IMR-90 (cell line): ENCODE results near the gene NCCRP1. TPM values are rescaled to one million over a fixed set of nuclear protein-coding genes. Genes with fewer than 3 reads are reported as not detected.

Experiments
- ATAC-seq: fragments of 200-7000 bp; cut with Tn5 transposase; 2 replicates; pipeline ENCODE4 v1.9.1; 2020; ENCODE audit warnings: low read depth, mild to moderate bottlenecking, moderate library complexity
- BruUV-seq: library from RNA; stranded (reverse); fragments of 400-500 nt; replicated peaks from 2 replicates; lab custom pipeline; 2021; lab: Mats Ljungman, UMichigan
- CTCF ChIA-PET: fragments of 300-600 bp; formaldehyde crosslinking; extraction: SDS; loops from one replicate; lab custom pipeline; 2021; ENCODE audit warnings: antibody characterized with exemption; lab: Yijun Ruan, JAX
- POLR2A ChIA-PET: fragments of 300-600 bp; sonication (Branson Sonifier 250); formaldehyde crosslinking; loops from one replicate; lab custom pipeline; 2022; ENCODE audit warnings: antibody characterized with exemption; ENCODE audit not compliant: unreplicated experiment; lab: Charles Lee
- DNase-seq: peaks from one replicate; pipeline ENCODE4 v3.0.0; 2013
- H2AFZ ChIP-seq: replicated peaks from 2 replicates; pipeline ENCODE3; 2013; ENCODE audit warnings: low read length, mild to moderate bottlenecking; ENCODE audit not compliant: poor library complexity
- H2AK5ac ChIP-seq: 2 replicates; pipeline ENCODE4 v1.6.1; 2013; ENCODE audit warnings: low read depth, low read length, inconsistent platforms
- H2AK9ac ChIP-seq: replicated peaks from 2 replicates; pipeline ENCODE3; 2013; ENCODE audit warnings: mild to moderate bottlenecking, low read depth, low read length, moderate library complexity; ENCODE audit not compliant: poor library complexity
- H2BK120ac ChIP-seq: 2 replicates; pipeline ENCODE4 v1.6.1; 2013; ENCODE audit warnings: low read depth, low read length, inconsistent platforms
- H2BK15ac ChIP-seq: 3 replicates; pipeline ENCODE4 v1.6.1; 2013; ENCODE audit warnings: low read depth, low read length, inconsistent platforms
- H2BK20ac ChIP-seq: 2 replicates; pipeline ENCODE4 v1.6.1; 2013; ENCODE audit warnings: low read depth, mild to moderate bottlenecking, inconsistent platforms, low read length, moderate library complexity
- H2BK5ac ChIP-seq: 2 replicates; pipeline ENCODE4 v1.6.1; 2013; ENCODE audit warnings: mild to moderate bottlenecking, low read depth, low read length, inconsistent platforms; ENCODE audit not compliant: poor library complexity, severe bottlenecking
- H3K14ac ChIP-seq: replicated peaks from 2 replicates; pipeline ENCODE4 v1.6.1; 2013; ENCODE audit warnings: low read depth, low read length, inconsistent platforms
- H3K18ac ChIP-seq: 2 replicates; pipeline ENCODE4 v1.6.1; 2013; ENCODE audit warnings: low read depth, low read length, control low read depth
- H3K23ac ChIP-seq: 2 replicates; pipeline ENCODE4 v1.6.1; 2013; ENCODE audit warnings: low read depth, low read length, inconsistent platforms
- H3K27ac ChIP-seq: 2 replicates; pipeline ENCODE4 v1.5.1; 2013; ENCODE audit warnings: mild to moderate bottlenecking, control low read depth, low read length; ENCODE audit not compliant: insufficient read depth
- H3K27me3 ChIP-seq: 2 replicates; pipeline ENCODE4 v1.6.1; 2013; ENCODE audit warnings: low read length; ENCODE audit not compliant: control insufficient read depth, insufficient read depth
- H3K36me3 ChIP-seq: 2 replicates; pipeline ENCODE4 v1.6.1; 2013; ENCODE audit warnings: low read length, mixed read lengths; ENCODE audit not compliant: control insufficient read depth, insufficient read depth
- H3K4ac ChIP-seq: 2 replicates; pipeline ENCODE4 v1.6.1; 2013; ENCODE audit warnings: low read depth, low read length, inconsistent platforms
- H3K4me1 ChIP-seq: 2 replicates; pipeline ENCODE4 v1.6.1; 2013; ENCODE audit warnings: low read length, mixed read lengths; ENCODE audit not compliant: control insufficient read depth, insufficient read depth
- H3K4me2 ChIP-seq: 2 replicates; pipeline ENCODE4 v1.6.1; 2013; ENCODE audit warnings: low read depth, mild to moderate bottlenecking, control low read depth, low read length, moderate library complexity
- H3K4me3 ChIP-seq: 2 replicates; pipeline ENCODE4 v1.5.1; 2013; ENCODE audit warnings: low read depth, mild to moderate bottlenecking, control low read depth, low read length, moderate library complexity; ENCODE audit not compliant: insufficient read depth
- H3K56ac ChIP-seq: 2 replicates; pipeline ENCODE4 v1.6.1; 2013; ENCODE audit warnings: low read length, inconsistent platforms; ENCODE audit not compliant: insufficient read depth; ENCODE audit errors: extremely low read depth
- H3K79me1 ChIP-seq, 2 experiments: 2 replicates each; pipeline ENCODE4 v1.6.1; 2013; ENCODE audit warnings: low read length in 2 of 2, inconsistent platforms in 1 of 2, low read depth in 1 of 2
- H3K9ac ChIP-seq: 2 replicates; pipeline ENCODE4 v1.6.1; 2013; ENCODE audit warnings: low read depth, low read length, control low read depth
- H3K9me1 ChIP-seq: 2 replicates; pipeline ENCODE4 v1.6.1; 2013; ENCODE audit warnings: low read length, inconsistent platforms; ENCODE audit not compliant: insufficient read depth
- H3K9me3 ChIP-seq: 2 replicates; pipeline ENCODE4 v1.6.1; 2013; ENCODE audit warnings: low read length; ENCODE audit not compliant: control insufficient read depth, insufficient read depth
- H4K20me1 ChIP-seq: 2 replicates; pipeline ENCODE4 v1.6.1; 2013; ENCODE audit warnings: low read length, inconsistent platforms; ENCODE audit not compliant: insufficient read depth
- H4K5ac ChIP-seq: 2 replicates; pipeline ENCODE4 v1.6.1; 2013; ENCODE audit warnings: mild to moderate bottlenecking, low read depth, low read length, control low read depth
- H4K8ac ChIP-seq, 2 experiments: 2 replicates each; pipeline ENCODE4 v1.6.1; 2013; ENCODE audit warnings: low read depth in 2 of 2, low read length in 2 of 2, control low read depth in 1 of 2, inconsistent platforms in 1 of 2
- H4K91ac ChIP-seq: 2 replicates; pipeline ENCODE4 v1.6.1; 2013; ENCODE audit warnings: low read depth, low read length, inconsistent platforms; ENCODE audit not compliant: insufficient read depth
- BHLHE40 ChIP-seq: fragments of 150-350 bp; IDR thresholded peaks from 2 replicates; pipeline ENCODE4 v1.6.1; 2016; ENCODE audit warnings: mild to moderate bottlenecking, low read depth, low read length
- CEBPB ChIP-seq: IDR thresholded peaks from 2 replicates; pipeline ENCODE4 v1.6.1; 2012; ENCODE audit warnings: low read depth, low read length, improper control_type of control experiment
- CHD1 ChIP-seq: IDR thresholded peaks from 2 replicates; pipeline ENCODE4 v1.6.1; 2012; ENCODE audit warnings: low read depth, low read length, improper control_type of control experiment
- ELK1 ChIP-seq: fragments of 150-350 bp; IDR thresholded peaks from 2 replicates; pipeline ENCODE4 v1.6.1; 2016; ENCODE audit warnings: low read depth, mild to moderate bottlenecking, low read length, moderate library complexity, borderline replicate concordance
- FOS ChIP-seq: fragments of 150-350 bp; IDR thresholded peaks from 2 replicates; pipeline ENCODE4 v1.6.1; 2016; ENCODE audit warnings: low read depth, low read length
- MAFK ChIP-seq: IDR thresholded peaks from 2 replicates; pipeline ENCODE4 v1.6.1; 2012; ENCODE audit warnings: low read depth, low read length, improper control_type of control experiment
- MAZ ChIP-seq: IDR thresholded peaks from 2 replicates; pipeline ENCODE4 v1.6.1; 2012; ENCODE audit warnings: low read depth, mild to moderate bottlenecking, low read length, improper control_type of control experiment, moderate library complexity, borderline replicate concordance
- MXI1 ChIP-seq: IDR thresholded peaks from 2 replicates; pipeline ENCODE4 v1.6.1; 2012; ENCODE audit warnings: low read depth, mild to moderate bottlenecking, low read length, moderate library complexity, borderline replicate concordance
- NFE2L2 ChIP-seq: fragments of 150-350 bp; IDR thresholded peaks from 2 replicates; pipeline ENCODE4 v1.6.1; 2016; ENCODE audit warnings: low read depth, mild to moderate bottlenecking, low read length
- POLR2A ChIP-seq: IDR thresholded peaks from 2 replicates; pipeline ENCODE4 v1.6.1; 2012; ENCODE audit warnings: mild to moderate bottlenecking, low read depth, low read length
- RAD21 ChIP-seq: IDR thresholded peaks from 2 replicates; pipeline ENCODE4 v1.6.1; 2012; ENCODE audit warnings: low read length, improper control_type of control experiment
- RCOR1 ChIP-seq: IDR thresholded peaks from 2 replicates; pipeline ENCODE4 v1.6.1; 2012; ENCODE audit warnings: mild to moderate bottlenecking, low read length, improper control_type of control experiment; ENCODE audit not compliant: insufficient replicate concordance
- RFX5 ChIP-seq: IDR thresholded peaks from 2 replicates; pipeline ENCODE4 v1.8.0; 2012; ENCODE audit warnings: low read depth, mild to moderate bottlenecking, low read length, moderate library complexity
- SMC3 ChIP-seq: fragments of 150-350 bp; IDR thresholded peaks from 2 replicates; pipeline ENCODE4 v1.6.1; 2016; ENCODE audit warnings: low read depth, mild to moderate bottlenecking, antibody characterized with exemption, low read length, moderate library complexity
- USF2 ChIP-seq: fragments of 150-350 bp; IDR thresholded peaks from 2 replicates; pipeline ENCODE4 v1.6.1; 2017; ENCODE audit warnings: mild to moderate bottlenecking, antibody characterized with exemption, low read length, low read depth
- WGBS, 2 experiments: methylation state at CpG; one replicate each; pipeline versions ENCODE4 v1.1.5 to v1.1.7; 2013; ENCODE audit warnings: missing lambda C conversion rate in 2 of 2; ENCODE audit not compliant: insufficient read length in 1 of 2; ENCODE audit errors: extremely low coverage in 2 of 2; 5-methylcytosine and 5-hydroxymethylcytosine counted together
- dilution Hi-C: fragments of 300-500 bp; cut with HindIII; formaldehyde crosslinking; loops from one replicate; pipeline ENCODE4 v1.14.3; 2018; ENCODE audit warnings: low sequenced_read_pairs; ENCODE audit not compliant: unreplicated experiment
- in situ Hi-C: fragments of 300-500 bp; cut with MboI; formaldehyde crosslinking; loops from 3 replicates; pipeline ENCODE4 v1.14.3; 2019; ENCODE audit warnings: low sequenced_read_pairs, inconsistent platforms, mixed read lengths
- intact Hi-C: fragments of 100-400 bp; cut with micrococcal nuclease; formaldehyde crosslinking; loops from 2 replicates; pipeline ENCODE4 v1.10.0; 2022
- polyA plus RNA-seq, 3 experiments: library from polyadenylated mRNA; depleted of rRNA; stranded (reverse); fragments of >200 nt; gene quantifications; 2 replicates each; pipeline ENCODE4 v1.2.3, GENCODE V29; 2012; ENCODE audit warnings: low replicate concordance in 1 of 3
- total RNA-seq: library from RNA; depleted of rRNA; stranded (reverse); fragments of >200 nt; gene quantifications from 2 replicates; pipeline ENCODE4 v1.2.3, GENCODE V29; 2012

NCCRP1 gene
- total and polyA plus RNA-seq, 2 of the 4 experiments (the other 2 are of a cell fraction): not detected

- no peak for TF ChIP-seq BHLHE40
- no peak for TF ChIP-seq NFE2L2
These were observed 21.9 kb upstream of the NCCRP1 start (continued) for GRCh38 chr19:39174558-39175544.

GRCh38 chr19:39175564-39175963 is 21.2 kb upstream of the NCCRP1 start:
- Histone ChIP-seq H2BK120ac (no peak overlapping the region), H4K8ac (no peak overlapping the region), H3K23ac (no peak overlapping the region), H3K27ac (no peak overlapping the region), H2AK9ac (no peak overlapping the region), H3K14ac (no peak overlapping the region), H3K18ac (no peak overlapping the region), H2BK5ac (no peak overlapping the region), H3K4me3 (no peak overlapping the region), H3K9me3 (no peaks in the 10 kb centered on the region), H3K27me3 (no peaks in the 10 kb centered on the region), H4K5ac (no peak overlapping the region), H2AK5ac (no peak overlapping the region), H2AFZ (no peak overlapping the region), H3K9me1 (no peaks in the 10 kb centered on the region), H3K79me1 (no peaks in the 10 kb centered on the region), H2BK20ac (no peak overlapping the region), H4K20me1 (no peaks in the 10 kb centered on the region), H3K36me3 (peaks cover 61% of the 10 kb centered on the region), H2BK15ac (no peak overlapping the region), H4K91ac (no peak overlapping the region), H3K4me1 (no peaks in the 10 kb centered on the region), H3K9ac (no peak overlapping the region), H3K4ac (no peak overlapping the region), H3K56ac (no peak overlapping the region), H3K4me2 (no peak overlapping the region)
- dilution Hi-C loops: no loop called here
- POLR2A ChIA-PET: no interaction called here
- no TSS peak for BruUV-seq
- CTCF ChIA-PET: no interaction called here
- in situ Hi-C loops: no loop called here
- intact Hi-C loops: no loop called here
- ATAC-seq: no peak
- 100% methylated on average over 1 of the region's 7 CpGs; no CpG with 5 or more reads in 1 of the 2 experiments for WGBS, 2 experiments
- DNase-seq: no peak
- TF ChIP-seq ELK1 (no peak), SMC3 (no peak), RAD21 (no peak), MAFK (no peak), MAZ (no peak), BHLHE40 (no peak), CEBPB (no peak), RFX5 (no peak), NFE2L2 (no peak), MXI1 (no peak), USF2 (no peak), CHD1 (no peak), POLR2A (no peak), RCOR1 (no peak), FOS (no peak)
